ENCODE data around the gene GANC.

Gene GANC

DNA sequence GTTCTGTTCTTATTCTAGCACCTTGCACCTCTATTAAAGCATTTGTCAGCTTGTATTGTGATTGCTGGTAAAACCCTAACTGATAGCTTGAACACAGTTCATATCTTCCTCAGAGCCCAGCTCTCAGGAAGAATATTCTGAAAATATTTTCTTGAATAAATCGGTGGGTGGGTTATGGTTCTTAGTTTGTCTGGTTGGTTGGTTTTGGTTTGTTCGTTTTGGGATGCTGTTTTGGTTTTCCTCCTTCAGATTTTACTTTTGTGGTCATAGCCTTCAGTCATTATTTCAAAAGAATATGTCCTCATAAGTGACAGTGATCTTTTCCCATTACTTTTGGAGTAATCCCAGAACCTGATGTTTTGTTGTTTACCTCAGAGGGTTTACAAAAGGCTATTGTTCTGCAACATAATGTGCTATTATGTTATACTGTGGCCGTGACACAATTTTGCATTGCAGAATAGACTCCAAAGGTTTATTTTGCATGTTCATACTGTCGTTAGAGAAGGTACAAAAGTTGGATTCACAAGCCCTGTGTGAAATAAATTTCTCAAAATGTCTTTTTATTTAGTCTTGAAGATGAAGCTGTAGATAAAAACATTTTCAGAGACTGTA is 2.9 kb downstream of the GANC start:
- Histone ChIP-seq H3K27me3 (ENCODE audit: insufficient read depth, low read depth, severe bottlenecking) (no peaks in the 10 kb centered on the region), H3K4me3 (ENCODE audit: low read depth, low read length) (no peak overlapping the region), H3K36me3 (peaks cover 7% of the 10 kb centered on the region), H3K9me3 (ENCODE audit: severe bottlenecking) (no peaks in the 10 kb centered on the region), H3K27ac (no peak overlapping the region)
- no peak for TF ChIP-seq CTCF (IDR thresholded peaks at IDR 0.05; ENCODE audit: low read depth, low read length)
- no peak for DNase-seq

GRCh38 chr15:42276762-42277161 is 3.8 kb downstream of the GANC start:
- no peak for TF ChIP-seq CTCF (IDR thresholded peaks at IDR 0.05; ENCODE audit: low read depth, low read length)
- DNase-seq, result no peak

GRCh38 chr15:42279234-42279723 is 6.3 kb downstream of the GANC start:
- no peak for DNase-seq
- TF ChIP-seq CTCF (IDR thresholded peaks at IDR 0.05; ENCODE audit: low read depth, low read length), result no peak
- no peaks in the 10 kb centered on the region for H3K36me3 ChIP-seq
- no peaks in the 10 kb centered on the region for H3K9me3 ChIP-seq (ENCODE audit: severe bottlenecking)
- no peak overlapping the region for H3K4me3 ChIP-seq (ENCODE audit: low read depth, low read length)
- H3K27ac ChIP-seq, result no peak overlapping the region
- no peaks in the 10 kb centered on the region for H3K27me3 ChIP-seq (ENCODE audit: insufficient read depth, low read depth, severe bottlenecking)

More at GRCh38 chr15:42276762-42277161, 3.8 kb downstream of the GANC start:
- Histone ChIP-seq H3K27ac (no peak overlapping the region), H3K4me3 (ENCODE audit: low read depth, low read length) (no peak overlapping the region), H3K9me3 (ENCODE audit: severe bottlenecking) (no peaks in the 10 kb centered on the region), H3K27me3 (ENCODE audit: insufficient read depth, low read depth, severe bottlenecking) (no peaks in the 10 kb centered on the region), H3K36me3 (no peaks in the 10 kb centered on the region)

DNA sequence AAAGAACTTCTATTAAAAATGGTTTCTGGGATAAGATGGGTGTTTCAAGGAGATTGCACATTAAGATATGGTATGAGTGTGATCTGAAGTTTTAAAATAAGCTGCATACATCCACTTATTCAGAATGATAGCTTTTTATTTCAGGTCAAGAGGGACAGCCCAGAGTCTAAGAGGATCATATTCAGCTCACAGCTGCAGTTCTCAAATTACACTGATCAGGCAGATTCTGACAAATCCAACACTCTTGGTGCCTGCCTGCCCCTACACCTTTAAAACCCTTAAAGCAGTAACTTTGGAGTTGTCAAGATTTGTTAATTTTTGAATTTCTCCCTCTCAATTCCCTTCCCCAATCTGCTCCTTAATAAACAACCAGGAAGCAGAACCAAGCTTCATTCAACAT is 9.3 kb downstream of the GANC start:
- no peak for DNase-seq
- H3K36me3 ChIP-seq, result no peaks in the 10 kb centered on the region
- H3K4me3 ChIP-seq (ENCODE audit: low read depth, low read length), result no peak overlapping the region
- TF ChIP-seq CTCF (IDR thresholded peaks at IDR 0.05; ENCODE audit: low read depth, low read length), result no peak
- no peak overlapping the region for H3K27ac ChIP-seq
- H3K27me3 ChIP-seq (ENCODE audit: insufficient read depth, low read depth, severe bottlenecking), result no peaks in the 10 kb centered on the region
- no peaks in the 10 kb centered on the region for H3K9me3 ChIP-seq (ENCODE audit: severe bottlenecking)

DNA sequence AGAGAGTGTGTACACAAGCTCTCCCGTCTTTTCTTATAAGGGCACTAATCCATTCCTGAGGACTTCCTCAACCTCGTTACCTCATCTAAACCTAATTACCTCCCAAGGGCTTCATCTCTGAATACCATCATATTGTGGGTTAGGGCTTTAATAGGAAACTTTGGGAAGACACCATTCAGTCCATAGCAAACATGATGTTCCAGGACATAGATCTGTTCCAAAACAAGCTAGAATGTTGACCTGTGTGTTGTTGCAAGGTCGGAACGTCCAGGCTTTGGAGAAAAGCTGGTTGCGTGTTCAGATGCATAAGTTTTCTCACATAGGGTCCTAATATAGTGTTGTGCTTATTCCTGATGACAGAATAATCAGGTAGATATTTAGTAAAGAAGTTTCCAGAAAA is 9.9 kb downstream of the GANC start:
- no peak for DNase-seq
- no peaks in the 10 kb centered on the region for H3K9me3 ChIP-seq (ENCODE audit: severe bottlenecking)
- H3K36me3 ChIP-seq, result no peaks in the 10 kb centered on the region
- H3K4me3 ChIP-seq (ENCODE audit: low read depth, low read length), result no peak overlapping the region
- no peaks in the 10 kb centered on the region for H3K27me3 ChIP-seq (ENCODE audit: insufficient read depth, low read depth, severe bottlenecking)
- TF ChIP-seq CTCF (IDR thresholded peaks at IDR 0.05; ENCODE audit: low read depth, low read length), result no peak
- H3K27ac ChIP-seq, result no peak overlapping the region

- H3K36me3 ChIP-seq, result no peaks in the 10 kb centered on the region
These were observed 10.7 kb downstream of the GANC start for GRCh38 chr15:42283671-42284070.

More at GRCh38 chr15:42283671-42284070, 10.7 kb downstream of the GANC start:
- Histone ChIP-seq H3K4me3 (ENCODE audit: low read depth, low read length) (no peak overlapping the region), H3K27ac (no peak overlapping the region), H3K27me3 (ENCODE audit: insufficient read depth, low read depth, severe bottlenecking) (no peaks in the 10 kb centered on the region), H3K9me3 (ENCODE audit: severe bottlenecking) (no peaks in the 10 kb centered on the region)
- DNase-seq, result no peak
- no peak for TF ChIP-seq CTCF (IDR thresholded peaks at IDR 0.05; ENCODE audit: low read depth, low read length)
